Left kidney (tissue), 2 donors: ENCODE results near the gene NPAS3. TPM values are rescaled to one million over a fixed set of nuclear protein-coding genes. Genes with fewer than 3 reads are reported as not detected.

Experiments
- DNase-seq: peaks from one replicate; pipeline ENCODE4 v3.0.0-alpha.2; 2013
- polyA plus RNA-seq: library from polyadenylated mRNA; unstranded; fragments of 120-200 nt; gene quantifications from one replicate; pipeline ENCODE4 v1.2.1, GENCODE V29; 2013; ENCODE audit not compliant: insufficient read length

The NPAS3 gene
- polyA plus RNA-seq, 1 donor = 8.7 TPM

GRCh38 chr14:33254861-33255395, 316.2 kb downstream of the NPAS3 start:
- DNase-seq = no peak

GRCh38 chr14:33257796-33258195, 319.1 kb downstream of the NPAS3 start:
- DNase-seq = no peak

- DNase-seq = no peak
These were observed 321.1 kb downstream of the NPAS3 start for GRCh38 chr14:33259764-33260163.

- DNase-seq = no peak
These were observed 332.5 kb downstream of the NPAS3 start for GRCh38 chr14:33271216-33271615.

GRCh38 chr14:33271891-33272290, 333.2 kb downstream of the NPAS3 start:
- no peak for DNase-seq

GRCh38 chr14:33273978-33274377, 335.3 kb downstream of the NPAS3 start:
- no peak for DNase-seq

GRCh38 chr14:33275879-33276278, 337.2 kb downstream of the NPAS3 start:
- no peak for DNase-seq

- DNase-seq = no peak
These were observed 341.2 kb downstream of the NPAS3 start for GRCh38 chr14:33279865-33280264.

- DNase-seq = no peak
These were observed 342.0 kb downstream of the NPAS3 start for GRCh38 chr14:33280646-33281045.

- DNase-seq = no peak
These were observed 343.9 kb downstream of the NPAS3 start for GRCh38 chr14:33282331-33283230.

- no peak for DNase-seq
These were observed 347.4 kb downstream of the NPAS3 start for GRCh38 chr14:33285902-33286700.

- DNase-seq = no peak
These were observed 348.5 kb downstream of the NPAS3 start for GRCh38 chr14:33287189-33287588.

- no peak for DNase-seq
These were observed 352.0 kb downstream of the NPAS3 start for GRCh38 chr14:33290641-33291040.

GRCh38 chr14:33291529-33292104, 352.9 kb downstream of the NPAS3 start:
- no peak for DNase-seq

- no peak for DNase-seq
These were observed 355.7 kb downstream of the NPAS3 start for GRCh38 chr14:33294419-33294818.

- DNase-seq = no peak
These were observed 358.9 kb downstream of the NPAS3 start for GRCh38 chr14:33297565-33297964.

GRCh38 chr14:33307691-33308251, 369.1 kb downstream of the NPAS3 start:
- DNase-seq = peak; percentile 10

- DNase-seq = peak; percentile 38
These were observed 370.4 kb downstream of the NPAS3 start for GRCh38 chr14:33309106-33309505.

- no peak for DNase-seq
These were observed 376.5 kb downstream of the NPAS3 start for GRCh38 chr14:33315217-33315616.

- no peak for DNase-seq
These were observed 377.0 kb downstream of the NPAS3 start for GRCh38 chr14:33315721-33316120.

GRCh38 chr14:33317675-33318074, 379.0 kb downstream of the NPAS3 start:
- DNase-seq = no peak

- DNase-seq = no peak
These were observed 385.3 kb downstream of the NPAS3 start for GRCh38 chr14:33323979-33324378.
